Testis (tissue), 3 donors: Measurements from ENCODE around the gene AUH. TPM values are rescaled to one million over a fixed set of nuclear protein-coding genes. Genes with fewer than 3 reads are reported as not detected.

Source experiments
- DNase-seq: peaks from one replicate; pipeline ENCODE4 v3.0.0-alpha.2; 2019
- H3K27ac ChIP-seq, 2 donors: fragments of 200-600 bp; sonication (generic); one replicate each; pipeline ENCODE4 v1.5.1; 2019
- H3K27me3 ChIP-seq: fragments of 200-600 bp; sonication (generic); one replicate; pipeline ENCODE4 v1.5.1; 2019
- H3K36me3 ChIP-seq: fragments of 200-600 bp; sonication (generic); one replicate; pipeline ENCODE4 v1.5.1; 2017; ENCODE audit warnings: low read depth; ENCODE audit errors: missing control alignments
- H3K4me1 ChIP-seq: fragments of 200-600 bp; sonication (generic); one replicate; pipeline ENCODE4 v1.5.1; 2019
- H3K4me3 ChIP-seq, 2 donors: fragments of 200-600 bp; sonication (generic); one replicate each; pipeline ENCODE4 v1.5.1; 2017 to 2019
- H3K9me3 ChIP-seq: fragments of 200-600 bp; sonication (generic); one replicate; pipeline ENCODE4 v1.5.1; 2017
- CTCF ChIP-seq, 3 experiments: fragments of 450-650 bp in 2 of 3; fragments of 200-600 bp in 1 of 3; sonication (generic) in 1 of 3; IDR thresholded peaks; one replicate each; pipeline ENCODE4 v1.5.1; 2016 to 2019; ENCODE audit warnings: antibody characterized with exemption in 3 of 3, mild to moderate bottlenecking in 2 of 3, moderate library complexity in 1 of 3
- POLR2A ChIP-seq: fragments of 450-650 bp; IDR thresholded peaks from one replicate; pipeline ENCODE4 v1.6.1; 2017; ENCODE audit warnings: antibody characterized with exemption, mild to moderate bottlenecking, moderate library complexity
- WGBS, 2 donors: methylation state at CpG; one replicate each; pipeline ENCODE4 v1.1.5; 2018; 5-methylcytosine and 5-hydroxymethylcytosine counted together
- intact Hi-C: fragments of 100-400 bp; cut with DNase I; formaldehyde crosslinking; loops from one replicate; pipeline ENCODE4 v1.15.1; 2023; ENCODE audit warnings: low total_unique reads
- polyA plus RNA-seq: library from polyadenylated mRNA; stranded (reverse); fragments of 350-450 nt; fragmentation: Illumina TruSeq; extraction: RNeasy Lipid Tissue Mini Kit (QIAGEN cat#74804); gene quantifications from one replicate; pipeline ENCODE4 v1.2.3, GENCODE V29; 2014; ENCODE audit warnings: low read depth, low replicate concordance; ENCODE audit not compliant: insufficient read depth
- total RNA-seq, 2 donors: library from RNA; depleted of rRNA; stranded (reverse); fragments of >200 nt; gene quantifications; one replicate each; pipeline ENCODE4 v1.2.3, GENCODE V29; 2016

The AUH gene
- total and polyA plus RNA-seq, 3 donors from 2014 or later: 9.1 to 33.9 (median 31.7) TPM

- no peaks in the 10 kb centered on the region for H3K4me1 ChIP-seq
- DNase-seq: peak; percentile 37
- no peak overlapping the region for H3K4me3 ChIP-seq
- no peaks in the 10 kb centered on the region for H3K9me3 ChIP-seq
- 14 to 28% methylated on average over 1 of the region's 1 CpG for WGBS, 2 donors
- no peak for TF ChIP-seq POLR2A
- no peak for TF ChIP-seq CTCF (IDR thresholded peaks at IDR 0.05)
- H3K27me3 ChIP-seq: no peaks in the 10 kb centered on the region
- H3K36me3 ChIP-seq: no peaks in the 10 kb centered on the region
- H3K27ac ChIP-seq: peak overlapping the region in 1 of 2 donors; percentile 0
- intact Hi-C loops: no loop called here
Measured at GRCh38 chr9:91261417-91261816, 100.3 kb downstream of the AUH start.

DNA sequence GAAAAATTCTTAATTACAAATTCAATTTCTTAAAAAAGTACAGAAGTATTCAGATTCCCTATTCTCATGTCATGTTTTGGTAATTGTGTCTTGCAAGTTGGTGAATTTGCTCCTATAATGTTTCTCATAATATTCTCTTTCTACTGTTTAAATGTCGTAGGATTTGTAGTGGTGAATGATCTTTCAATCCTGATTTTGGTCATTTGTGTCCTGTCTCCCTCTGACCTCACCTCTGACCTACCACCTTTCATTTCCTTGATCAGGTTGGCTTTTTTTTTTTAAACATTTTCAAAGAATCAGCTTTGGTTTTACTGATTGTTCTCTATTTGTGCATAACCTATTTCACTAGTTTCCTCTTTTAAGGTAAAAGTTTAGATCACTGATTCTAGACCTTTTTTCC, 102.6 kb downstream of the AUH start:
- Histone ChIP-seq H3K9me3 (no peaks in the 10 kb centered on the region), H3K36me3 (no peaks in the 10 kb centered on the region), H3K27ac (no peak overlapping the region), H3K4me1 (no peaks in the 10 kb centered on the region), H3K4me3 (no peak overlapping the region), H3K27me3 (no peaks in the 10 kb centered on the region)
- 95 to 100% methylated on average over 1 of the region's 1 CpG for WGBS, 2 donors
- DNase-seq: no peak
- intact Hi-C loops: no loop called here
- TF ChIP-seq POLR2A (no peak), CTCF (IDR thresholded peaks at IDR 0.05) (no peak)

- TF ChIP-seq POLR2A: no peak
- Histone ChIP-seq H3K27ac (no peak overlapping the region), H3K4me3 (no peak overlapping the region), H3K27me3 (no peaks in the 10 kb centered on the region), H3K4me1 (no peaks in the 10 kb centered on the region), H3K36me3 (no peaks in the 10 kb centered on the region), H3K9me3 (no peaks in the 10 kb centered on the region)
- intact Hi-C loops: no loop called here
- DNase-seq: no peak
- WGBS, 2 donors: 92 to 100% methylated on average over 3 of the region's 3 CpGs
Measured at GRCh38 chr9:91258451-91258850, 103.3 kb downstream of the AUH start.

- H3K9me3 ChIP-seq: no peaks in the 10 kb centered on the region
- intact Hi-C loops: no loop called here
Measured at GRCh38 chr9:91256235-91256634, 105.5 kb downstream of the AUH start.

GRCh38 chr9:91255327-91255726, 106.4 kb downstream of the AUH start:
- intact Hi-C loops: no loop called here
- H3K36me3 ChIP-seq: no peaks in the 10 kb centered on the region
- no peak overlapping the region for H3K27ac ChIP-seq
- no peaks in the 10 kb centered on the region for H3K9me3 ChIP-seq
- TF ChIP-seq CTCF (IDR thresholded peaks at IDR 0.05) (no peak), POLR2A (no peak)
- no peaks in the 10 kb centered on the region for H3K4me1 ChIP-seq
- WGBS, 2 donors: 58 to 69% methylated on average over 3 of the region's 3 CpGs
- no peak for DNase-seq
- H3K27me3 ChIP-seq: no peaks in the 10 kb centered on the region
- H3K4me3 ChIP-seq: no peak overlapping the region

More at GRCh38 chr9:91256235-91256634, 105.5 kb downstream of the AUH start:
- no peak overlapping the region for H3K4me3 ChIP-seq
- TF ChIP-seq POLR2A: no peak
- no peak for TF ChIP-seq CTCF (IDR thresholded peaks at IDR 0.05)
- no peak overlapping the region for H3K27ac ChIP-seq
- no peak for DNase-seq
- H3K4me1 ChIP-seq: no peaks in the 10 kb centered on the region
- H3K36me3 ChIP-seq: no peaks in the 10 kb centered on the region
- H3K27me3 ChIP-seq: no peaks in the 10 kb centered on the region
- 79 to 91% methylated on average over 3 of the region's 3 CpGs for WGBS, 2 donors
